Prostate gland (tissue), 2 donors: ENCODE measurements around the gene BCL7A.

Experiments
- CTCF ChIP-seq, 4 experiments: fragments of 200-600 bp in 2 of 4; fragments of 450-650 bp in 2 of 4; sonication (generic) in 2 of 4; IDR thresholded peaks; 1 replicate in 3 of 4; 2 replicates in 1 of 4; pipeline ENCODE4 v1.5.1; 2016 to 2019; ENCODE audit warnings: antibody characterized with exemption in 4 of 4, mild to moderate bottlenecking in 2 of 4, moderate library complexity in 2 of 4
- POLR2A ChIP-seq: fragments of 450-650 bp; IDR thresholded peaks from one replicate; pipeline ENCODE4 v1.6.1; 2016; ENCODE audit warnings: antibody characterized with exemption, mild to moderate bottlenecking
- POLR2AphosphoS5 ChIP-seq: sonication (generic); formaldehyde crosslinking; IDR thresholded peaks from one replicate; pipeline ENCODE4 v1.6.1; 2017; ENCODE audit warnings: antibody characterized with exemption

- TF ChIP-seq POLR2A (no peak), CTCF (IDR thresholded peaks at IDR 0.05) (no peak), POLR2AphosphoS5 (no peak)
These were observed 29.0 kb downstream of the BCL7A start for GRCh38 chr12:122050706-122051105.
